ENCODE data around the gene FGFR3.

The FGFR3 gene

DNA sequence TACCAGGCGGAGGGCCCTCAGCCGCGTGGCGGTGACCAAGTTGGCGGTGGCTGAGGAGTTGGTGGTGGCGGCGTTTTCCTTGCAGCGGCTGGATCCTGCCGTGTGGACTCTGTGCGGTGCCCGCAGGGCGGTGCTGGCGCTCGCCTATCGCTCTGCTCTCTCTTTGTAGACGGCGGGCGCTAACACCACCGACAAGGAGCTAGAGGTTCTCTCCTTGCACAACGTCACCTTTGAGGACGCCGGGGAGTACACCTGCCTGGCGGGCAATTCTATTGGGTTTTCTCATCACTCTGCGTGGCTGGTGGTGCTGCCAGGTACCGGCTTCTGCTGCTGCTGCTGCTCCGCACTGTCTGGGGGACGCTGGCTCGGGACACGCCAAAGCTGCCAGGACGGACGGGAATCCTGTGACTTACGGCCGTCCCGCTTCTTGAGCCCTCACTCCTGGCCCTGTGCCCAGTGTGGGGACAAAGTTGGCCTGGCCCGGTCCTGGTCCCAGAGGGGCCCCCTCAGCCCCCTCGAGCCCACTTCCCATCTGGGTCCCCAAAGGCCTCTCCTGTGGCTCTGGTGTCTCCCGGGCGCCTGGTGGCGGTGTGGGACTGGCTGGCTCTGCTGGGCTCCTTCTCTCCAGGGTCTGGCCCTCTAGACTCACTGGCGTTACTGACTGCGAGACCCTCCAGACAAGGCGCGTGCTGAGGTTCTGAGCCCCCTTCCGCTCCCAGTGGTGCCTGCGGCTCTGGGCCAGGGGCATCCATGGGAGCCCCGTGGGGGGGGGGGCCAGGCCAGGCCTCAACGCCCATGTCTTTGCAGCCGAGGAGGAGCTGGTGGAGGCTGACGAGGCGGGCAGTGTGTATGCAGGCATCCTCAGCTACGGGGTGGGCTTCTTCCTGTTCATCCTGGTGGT, 10.7 kb downstream of the FGFR3 start:
- DNase-seq, result no peak

- no peak for DNase-seq
Observed at GRCh38 chr4:1804638-1805492, 11.8 kb downstream of the FGFR3 start.

GRCh38 chr4:1805493-1806222, 12.6 kb downstream of the FGFR3 start:
- DNase-seq, result no peak

DNA sequence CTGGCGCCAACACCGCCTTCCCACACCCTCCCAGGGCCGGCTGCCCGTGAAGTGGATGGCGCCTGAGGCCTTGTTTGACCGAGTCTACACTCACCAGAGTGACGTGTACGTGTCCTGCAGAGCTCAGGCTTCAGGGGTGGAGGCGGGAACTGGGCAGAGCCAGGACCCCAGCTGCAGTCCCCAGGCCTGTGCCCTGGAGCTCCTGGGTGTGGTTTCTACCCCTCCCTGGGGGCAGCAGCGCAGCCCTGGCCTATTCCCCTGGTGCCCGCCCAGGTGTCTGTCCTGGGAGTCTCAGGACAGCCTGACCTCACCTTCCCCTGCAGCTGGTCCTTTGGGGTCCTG, 13.1 kb downstream of the FGFR3 start:
- DNase-seq, result no peak

DNA sequence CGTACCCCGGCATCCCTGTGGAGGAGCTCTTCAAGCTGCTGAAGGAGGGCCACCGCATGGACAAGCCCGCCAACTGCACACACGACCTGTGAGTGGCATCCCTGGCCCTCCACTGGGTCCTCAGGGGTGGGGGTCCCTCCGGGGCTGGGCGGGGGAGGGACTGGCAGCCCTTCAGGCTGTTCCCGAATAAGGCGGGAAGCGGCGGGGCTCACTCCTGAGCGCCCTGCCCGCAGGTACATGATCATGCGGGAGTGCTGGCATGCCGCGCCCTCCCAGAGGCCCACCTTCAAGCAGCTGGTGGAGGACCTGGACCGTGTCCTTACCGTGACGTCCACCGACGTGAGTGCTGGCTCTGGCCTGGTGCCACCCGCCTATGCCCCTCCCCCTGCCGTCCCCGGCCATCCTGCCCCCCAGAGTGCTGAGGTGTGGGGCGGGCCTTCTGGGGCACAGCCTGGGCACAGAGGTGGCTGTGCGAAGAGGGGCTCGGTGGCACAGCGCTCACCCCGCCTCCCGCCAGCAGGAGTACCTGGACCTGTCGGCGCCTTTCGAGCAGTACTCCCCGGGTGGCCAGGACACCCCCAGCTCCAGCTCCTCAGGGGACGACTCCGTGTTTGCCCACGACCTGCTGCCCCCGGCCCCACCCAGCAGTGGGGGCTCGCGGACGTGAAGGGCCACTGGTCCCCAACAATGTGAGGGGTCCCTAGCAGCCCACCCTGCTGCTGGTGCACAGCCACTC, 13.7 kb downstream of the FGFR3 start:
- DNase-seq, result no peak

DNA sequence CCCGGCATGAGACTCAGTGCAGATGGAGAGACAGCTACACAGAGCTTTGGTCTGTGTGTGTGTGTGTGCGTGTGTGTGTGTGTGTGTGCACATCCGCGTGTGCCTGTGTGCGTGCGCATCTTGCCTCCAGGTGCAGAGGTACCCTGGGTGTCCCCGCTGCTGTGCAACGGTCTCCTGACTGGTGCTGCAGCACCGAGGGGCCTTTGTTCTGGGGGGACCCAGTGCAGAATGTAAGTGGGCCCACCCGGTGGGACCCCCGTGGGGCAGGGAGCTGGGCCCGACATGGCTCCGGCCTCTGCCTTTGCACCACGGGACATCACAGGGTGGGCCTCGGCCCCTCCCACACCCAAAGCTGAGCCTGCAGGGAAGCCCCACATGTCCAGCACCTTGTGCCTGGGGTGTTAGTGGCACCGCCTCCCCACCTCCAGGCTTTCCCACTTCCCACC, 14.3 kb downstream of the FGFR3 start:
- DNase-seq, result no peak

DNA sequence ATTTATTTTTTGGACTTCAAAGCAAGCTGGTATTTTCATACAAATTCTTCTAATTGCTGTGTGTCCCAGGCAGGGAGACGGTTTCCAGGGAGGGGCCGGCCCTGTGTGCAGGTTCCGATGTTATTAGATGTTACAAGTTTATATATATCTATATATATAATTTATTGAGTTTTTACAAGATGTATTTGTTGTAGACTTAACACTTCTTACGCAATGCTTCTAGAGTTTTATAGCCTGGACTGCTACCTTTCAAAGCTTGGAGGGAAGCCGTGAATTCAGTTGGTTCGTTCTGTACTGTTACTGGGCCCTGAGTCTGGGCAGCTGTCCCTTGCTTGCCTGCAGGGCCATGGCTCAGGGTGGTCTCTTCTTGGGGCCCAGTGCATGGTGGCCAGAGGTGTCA, 15.3 kb downstream of the FGFR3 start:
- no peak for DNase-seq

DNA sequence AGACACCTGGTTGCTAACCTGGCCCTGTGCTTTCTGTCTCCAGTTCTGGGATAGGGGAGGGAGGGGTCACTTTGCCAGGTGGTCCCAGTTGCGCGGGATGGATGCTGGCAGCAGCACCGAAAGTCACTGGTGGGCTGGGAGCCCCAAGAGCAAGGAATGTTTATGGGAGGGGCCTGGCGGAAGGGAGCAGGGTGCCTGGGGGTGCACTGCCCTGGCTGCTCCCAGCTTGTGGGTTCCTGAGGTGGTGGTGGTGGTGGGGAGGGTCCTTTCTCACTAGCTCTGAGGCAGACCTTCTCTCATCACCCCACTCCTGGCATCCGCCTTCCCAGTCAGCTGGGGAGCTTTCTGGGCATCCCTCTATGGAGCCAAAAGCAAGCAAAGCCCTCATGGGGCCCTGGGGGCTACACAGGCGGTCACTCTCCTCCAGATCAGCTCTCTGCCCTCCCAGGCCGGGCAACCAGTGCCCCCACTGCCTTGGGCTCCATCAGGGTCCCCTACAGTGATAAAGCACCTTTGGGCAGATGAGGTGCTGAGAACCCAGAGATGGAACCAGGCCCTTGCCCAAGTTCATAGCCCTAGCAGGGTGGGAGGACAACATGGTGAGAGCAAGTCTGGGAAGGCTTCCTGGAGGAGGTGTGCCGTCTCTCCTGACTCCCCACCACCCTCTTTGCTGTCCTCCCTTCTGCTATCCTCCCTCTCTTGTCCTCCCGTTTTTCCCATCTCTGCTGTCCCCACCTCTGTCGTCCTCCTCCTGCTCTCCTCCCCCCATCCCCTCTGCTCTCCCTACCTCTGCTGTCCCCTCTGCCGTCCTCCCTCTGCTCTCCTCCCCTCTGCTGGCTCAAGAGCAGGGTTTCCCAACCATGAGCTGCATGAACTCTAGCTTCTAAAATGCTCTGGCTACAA, 16.0 kb downstream of the FGFR3 start:
- DNase-seq, result no peak

GRCh38 chr4:1809754-1810502, 16.8 kb downstream of the FGFR3 start:
- DNase-seq, result peak; percentile 57

GRCh38 chr4:1810765-1811164, 17.7 kb downstream of the FGFR3 start:
- DNase-seq, result no peak

DNA sequence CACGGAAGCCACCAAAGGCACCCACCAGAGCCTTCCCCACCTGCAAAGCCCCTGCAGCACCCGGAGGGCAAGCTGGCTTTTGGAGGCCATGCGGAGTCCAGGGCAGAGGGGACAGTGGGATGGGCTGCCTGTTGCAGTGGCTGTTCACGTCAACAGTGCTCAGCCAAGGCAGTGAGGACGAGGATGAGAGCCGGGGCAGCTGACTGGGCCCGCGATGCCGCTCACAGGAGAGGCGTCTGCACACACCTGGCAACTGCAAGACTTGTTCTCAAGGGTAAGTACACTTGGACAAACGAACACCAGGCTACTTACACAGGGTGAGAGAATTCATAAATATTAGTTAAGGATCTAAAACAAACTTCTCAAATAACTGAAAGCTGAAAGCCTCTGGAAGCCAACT, 19.6 kb downstream of the FGFR3 start:
- DNase-seq, result no peak

- DNase-seq, result no peak
Observed at GRCh38 chr4:1813231-1813630, 20.1 kb downstream of the FGFR3 start.

DNA sequence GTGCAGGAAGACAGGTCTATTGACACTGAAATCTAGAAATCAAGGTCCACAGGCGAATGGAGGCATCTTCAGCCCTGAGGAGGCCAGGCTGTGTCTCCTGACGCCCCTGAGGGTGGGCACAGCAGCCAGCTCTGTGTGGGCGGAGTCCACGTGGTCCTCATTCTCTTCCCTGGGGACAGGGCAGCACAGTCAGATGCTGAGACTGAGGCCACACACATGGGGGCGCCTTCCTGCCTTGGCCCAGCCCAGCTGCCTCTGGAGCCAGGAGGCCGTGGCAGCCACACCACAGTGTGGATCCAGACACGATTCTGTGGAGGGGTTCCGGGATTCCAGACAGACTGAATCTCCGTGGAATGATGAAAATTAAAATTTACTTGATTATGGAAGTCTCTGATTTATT, 20.8 kb downstream of the FGFR3 start:
- DNase-seq, result no peak

GRCh38 chr4:1814453-1814852, 21.4 kb downstream of the FGFR3 start:
- DNase-seq, result no peak

DNA sequence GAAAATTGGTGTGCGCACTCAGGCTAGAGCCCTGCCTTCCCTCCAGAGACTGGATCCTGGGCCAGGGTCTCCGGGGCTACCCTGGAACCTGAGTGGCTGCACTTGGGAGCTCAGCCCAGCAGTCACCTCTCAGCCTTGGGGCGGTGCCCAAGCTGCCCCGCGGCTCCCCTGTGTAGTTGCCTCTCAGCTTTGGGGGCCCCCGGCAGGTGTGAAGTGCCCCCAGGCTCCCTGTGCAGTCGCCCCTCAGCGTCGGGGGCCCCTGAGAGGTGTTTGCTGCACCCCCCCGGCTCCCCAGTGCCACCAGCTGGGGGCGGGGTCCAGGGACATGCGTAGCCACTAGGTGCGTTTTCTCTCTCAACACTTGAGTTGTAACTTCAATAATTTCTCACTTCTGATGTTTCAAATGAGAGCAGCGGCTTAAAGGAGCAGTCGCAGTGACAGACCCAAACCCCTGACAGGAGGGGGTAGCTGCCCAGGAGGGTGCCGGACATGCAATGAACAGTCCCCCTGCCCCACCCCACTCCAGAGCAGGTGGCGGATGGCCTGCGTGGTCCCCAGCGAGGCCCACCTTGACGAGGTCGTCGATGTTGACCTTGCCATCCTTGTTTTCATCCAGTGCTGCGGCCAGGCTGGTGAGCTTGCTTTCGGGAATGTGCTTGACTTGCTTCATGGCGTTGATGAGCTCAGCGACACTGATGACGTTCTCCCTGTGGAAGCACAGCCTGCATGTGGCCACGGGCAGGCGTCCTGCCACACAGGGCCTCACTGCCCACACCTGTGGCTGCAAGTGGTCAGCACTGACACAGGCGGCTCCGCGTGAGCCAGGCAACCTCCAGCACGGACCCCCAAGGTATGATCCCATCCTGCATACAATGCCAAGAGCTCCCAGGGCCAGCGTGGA, 22.3 kb downstream of the FGFR3 start:
- DNase-seq, result no peak

- no peak for DNase-seq
Observed at GRCh38 chr4:1815997-1816860, 23.1 kb downstream of the FGFR3 start.

DNA sequence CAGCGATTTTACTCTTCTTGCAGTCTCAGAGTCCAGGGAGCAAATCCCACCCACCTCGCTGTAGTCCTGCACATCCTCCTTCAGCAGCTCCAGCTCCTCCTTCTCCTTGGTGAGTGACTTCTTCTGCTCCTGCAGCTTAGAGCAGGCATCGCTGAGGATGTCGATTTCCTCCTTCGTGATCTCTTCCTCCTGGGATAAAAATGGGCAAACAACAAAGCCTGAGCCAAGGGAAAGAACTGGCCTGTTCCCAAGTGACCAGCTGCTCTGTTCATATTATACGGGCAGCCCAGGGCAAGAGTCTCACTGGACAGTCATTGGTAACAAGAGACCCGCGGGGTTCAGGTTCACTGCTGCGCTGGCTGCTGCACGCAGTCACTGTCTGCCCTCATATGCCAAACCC, 26.2 kb downstream of the FGFR3 start:
- no peak for DNase-seq

GRCh38 chr4:1819816-1820215, 26.7 kb downstream of the FGFR3 start:
- no peak for DNase-seq

All from KG1 (cell line).